Fibroblast of the aortic adventitia (primary cell): ENCODE data around the gene AATK. TPM values are rescaled to one million over a fixed set of nuclear protein-coding genes. Genes with fewer than 3 reads are reported as not detected.

ENCODE experiments used
- DNase-seq: peaks from one replicate; pipeline ENCODE4 v3.0.0-alpha.2; 2010; ENCODE audit warnings: low read depth
- H3K4me3 ChIP-seq: 2 replicates; pipeline ENCODE4 v1.5.1; 2011; ENCODE audit warnings: low read depth, mild to moderate bottlenecking, control low read depth, low read length, moderate library complexity
- total RNA-seq: library from RNA; depleted of rRNA; stranded (reverse); fragments of >200 nt; gene quantifications from 2 replicates; pipeline ENCODE4 v1.2.3, GENCODE V29; 2012; ENCODE audit warnings: low replicate concordance
- TF ChIP-seq, protein P1 (sequence below): IDR thresholded peaks from 2 replicates; pipeline ENCODE4 v1.5.1; 2011; ENCODE audit warnings: mild to moderate bottlenecking, low read length, control low read depth, inconsistent platforms; ENCODE audit not compliant: insufficient read depth

Gene AATK
- total RNA-seq, 1 donor = 0.18 TPM

- TF ChIP-seq, protein P1, sequence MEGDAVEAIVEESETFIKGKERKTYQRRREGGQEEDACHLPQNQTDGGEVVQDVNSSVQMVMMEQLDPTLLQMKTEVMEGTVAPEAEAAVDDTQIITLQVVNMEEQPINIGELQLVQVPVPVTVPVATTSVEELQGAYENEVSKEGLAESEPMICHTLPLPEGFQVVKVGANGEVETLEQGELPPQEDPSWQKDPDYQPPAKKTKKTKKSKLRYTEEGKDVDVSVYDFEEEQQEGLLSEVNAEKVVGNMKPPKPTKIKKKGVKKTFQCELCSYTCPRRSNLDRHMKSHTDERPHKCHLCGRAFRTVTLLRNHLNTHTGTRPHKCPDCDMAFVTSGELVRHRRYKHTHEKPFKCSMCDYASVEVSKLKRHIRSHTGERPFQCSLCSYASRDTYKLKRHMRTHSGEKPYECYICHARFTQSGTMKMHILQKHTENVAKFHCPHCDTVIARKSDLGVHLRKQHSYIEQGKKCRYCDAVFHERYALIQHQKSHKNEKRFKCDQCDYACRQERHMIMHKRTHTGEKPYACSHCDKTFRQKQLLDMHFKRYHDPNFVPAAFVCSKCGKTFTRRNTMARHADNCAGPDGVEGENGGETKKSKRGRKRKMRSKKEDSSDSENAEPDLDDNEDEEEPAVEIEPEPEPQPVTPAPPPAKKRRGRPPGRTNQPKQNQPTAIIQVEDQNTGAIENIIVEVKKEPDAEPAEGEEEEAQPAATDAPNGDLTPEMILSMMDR = no peak
- H3K4me3 ChIP-seq = no peak overlapping the region
- DNase-seq = no peak
These were observed 26.6 kb downstream of the AATK start for GRCh38 chr17:81139428-81139827.

DNA sequence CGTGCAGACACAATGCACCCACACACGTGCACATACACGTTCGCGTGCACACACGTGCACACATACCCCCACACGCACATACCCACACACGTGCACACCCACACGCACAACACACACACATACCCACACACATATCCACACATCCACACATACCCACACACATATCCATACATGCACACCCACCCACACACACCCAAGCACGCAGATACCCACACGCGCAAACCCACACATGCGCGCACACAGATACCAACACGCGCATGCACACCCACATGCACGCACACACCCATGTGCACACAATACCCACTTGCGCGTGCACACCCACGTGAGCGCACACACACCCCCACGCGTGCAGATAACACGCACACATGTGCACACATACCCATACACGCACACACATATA, 27.5 kb downstream of the AATK start:
- no peak for DNase-seq
- TF ChIP-seq, protein P1 = no peak
- H3K4me3 ChIP-seq = no peak overlapping the region

- H3K4me3 ChIP-seq = no peak overlapping the region
- TF ChIP-seq, protein P1 = no peak
- DNase-seq = no peak
These were observed 27.9 kb downstream of the AATK start for GRCh38 chr17:81138083-81138482.

DNA sequence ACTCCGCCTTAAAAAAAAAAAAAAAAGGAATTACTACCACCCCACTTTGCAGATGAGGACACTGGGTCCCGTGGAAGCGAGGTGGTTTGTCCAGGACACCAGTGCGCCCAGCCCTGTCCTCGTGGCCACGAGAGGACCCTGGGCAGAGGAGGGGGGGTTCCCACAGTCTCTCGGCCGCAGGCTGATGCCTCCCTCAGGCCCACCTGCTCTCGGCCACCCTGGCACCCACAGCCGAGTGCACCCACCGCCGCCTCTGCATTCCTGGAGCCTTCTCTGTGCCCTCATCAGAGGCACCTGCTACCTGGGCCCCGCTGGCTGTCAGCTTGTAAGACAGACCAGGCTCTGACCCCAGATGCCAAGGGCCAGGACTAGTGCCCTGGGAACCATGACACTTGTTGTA, 28.8 kb downstream of the AATK start:
- TF ChIP-seq, protein P1 = no peak
- H3K4me3 ChIP-seq = no peak overlapping the region
- DNase-seq = no peak

DNA sequence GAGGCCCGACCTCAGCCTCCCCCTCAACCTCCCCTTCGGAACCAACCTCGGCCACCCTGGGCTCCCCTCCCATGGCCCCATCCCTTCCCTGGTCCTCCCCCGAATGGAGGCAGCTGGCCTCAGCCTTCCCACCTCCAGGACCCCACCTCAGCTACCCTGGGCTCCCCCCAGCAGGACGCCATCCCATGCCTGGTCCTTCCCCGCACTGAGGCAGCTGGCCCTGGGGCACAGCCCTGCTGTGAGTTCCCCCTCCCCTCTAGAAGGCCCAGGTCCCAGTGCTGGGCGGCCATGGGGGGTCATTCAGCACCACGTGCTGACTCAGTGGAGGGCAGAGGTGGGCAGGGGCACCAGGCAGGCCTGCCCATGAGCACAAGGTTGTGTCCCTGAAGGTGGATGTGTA, 29.7 kb downstream of the AATK start:
- TF ChIP-seq, protein P1 = no peak
- no peak overlapping the region for H3K4me3 ChIP-seq
- no peak for DNase-seq

DNA sequence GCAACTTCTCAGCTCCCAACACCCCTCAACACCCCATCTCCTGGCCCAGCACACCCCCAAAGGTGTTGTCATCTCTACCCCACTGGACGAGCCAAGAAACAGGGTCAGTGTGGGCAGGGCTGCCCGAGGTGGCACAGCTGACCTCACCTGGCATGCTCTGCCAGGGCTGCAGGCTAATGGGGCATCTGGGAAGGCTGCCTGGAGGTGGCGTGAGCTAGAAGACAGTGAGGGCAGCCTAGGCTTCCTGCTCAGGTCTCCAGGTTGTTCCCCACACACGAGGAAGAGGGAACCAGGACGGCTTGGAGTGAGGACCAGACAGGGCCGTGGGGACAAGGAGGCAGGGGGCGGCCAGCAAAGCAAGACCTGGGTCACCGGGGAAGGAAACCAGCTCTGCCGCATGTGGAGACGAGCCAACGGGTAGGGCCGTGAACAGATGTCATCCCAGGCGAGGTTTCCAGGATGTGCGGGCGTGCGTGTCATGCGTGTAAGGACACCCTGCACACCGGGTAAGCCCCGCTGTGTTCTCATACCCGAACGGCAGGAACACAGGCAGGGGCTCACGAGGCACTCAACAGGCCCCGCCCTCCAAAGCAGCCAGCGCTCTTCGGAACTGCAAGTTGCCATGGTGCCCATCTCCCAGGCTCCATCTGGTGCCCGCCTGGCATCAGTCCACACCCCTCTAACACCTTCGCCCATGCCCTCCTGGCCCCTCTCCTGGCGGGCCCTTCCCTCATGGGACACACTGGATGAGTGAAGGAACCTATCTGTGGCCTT, 30.3 kb downstream of the AATK start:
- TF ChIP-seq, protein P1 = no peak
- DNase-seq = no peak

More for the DNA sequence above, 30.3 kb downstream of the AATK start:
- H3K4me3 ChIP-seq = no peak overlapping the region
